Gastrocnemius medialis (tissue), 4 donors: ENCODE data around the gene PRKCH.

ENCODE experiments used
- POLR2A ChIP-seq, 2 donors: fragments of 450-650 bp; IDR thresholded peaks; one replicate each; pipeline ENCODE4 v1.6.1; 2017; ENCODE audit warnings: antibody characterized with exemption in 2 of 2, mild to moderate bottlenecking in 2 of 2, moderate library complexity in 2 of 2
- TF ChIP-seq, protein P1 (sequence below), 5 experiments: fragments of 450-650 bp in 3 of 5; fragments of 200-600 bp in 2 of 5; sonication (generic) in 2 of 5; IDR thresholded peaks in 4 of 5; conservative IDR thresholded peaks in 1 of 5; 1 replicate in 4 of 5; 2 replicates in 1 of 5; pipeline ENCODE4 v1.5.1; 2016 to 2019; ENCODE audit warnings: antibody characterized with exemption in 5 of 5, mild to moderate bottlenecking in 3 of 5, moderate library complexity in 3 of 5

GRCh38 chr14:61542848-61543790, 221.7 kb downstream of the PRKCH start:
- no peak for TF ChIP-seq POLR2A (IDR thresholded peaks at IDR 0.05)
- TF ChIP-seq, protein P1, sequence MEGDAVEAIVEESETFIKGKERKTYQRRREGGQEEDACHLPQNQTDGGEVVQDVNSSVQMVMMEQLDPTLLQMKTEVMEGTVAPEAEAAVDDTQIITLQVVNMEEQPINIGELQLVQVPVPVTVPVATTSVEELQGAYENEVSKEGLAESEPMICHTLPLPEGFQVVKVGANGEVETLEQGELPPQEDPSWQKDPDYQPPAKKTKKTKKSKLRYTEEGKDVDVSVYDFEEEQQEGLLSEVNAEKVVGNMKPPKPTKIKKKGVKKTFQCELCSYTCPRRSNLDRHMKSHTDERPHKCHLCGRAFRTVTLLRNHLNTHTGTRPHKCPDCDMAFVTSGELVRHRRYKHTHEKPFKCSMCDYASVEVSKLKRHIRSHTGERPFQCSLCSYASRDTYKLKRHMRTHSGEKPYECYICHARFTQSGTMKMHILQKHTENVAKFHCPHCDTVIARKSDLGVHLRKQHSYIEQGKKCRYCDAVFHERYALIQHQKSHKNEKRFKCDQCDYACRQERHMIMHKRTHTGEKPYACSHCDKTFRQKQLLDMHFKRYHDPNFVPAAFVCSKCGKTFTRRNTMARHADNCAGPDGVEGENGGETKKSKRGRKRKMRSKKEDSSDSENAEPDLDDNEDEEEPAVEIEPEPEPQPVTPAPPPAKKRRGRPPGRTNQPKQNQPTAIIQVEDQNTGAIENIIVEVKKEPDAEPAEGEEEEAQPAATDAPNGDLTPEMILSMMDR (IDR thresholded peaks at IDR 0.05 in 4 of 5, conservative IDR thresholded peaks at IDR 0.05 in 1 of 5): no peak
